GM23338 (cell line): ENCODE results near the gene FARS2. TPM values are rescaled to one million over a fixed set of nuclear protein-coding genes. Genes with fewer than 3 reads are reported as not detected.

ENCODE experiments used
- ATAC-seq: fragments of 200-7000 bp; cut with Tn5 transposase; 3 replicates; pipeline ENCODE4 v1.9.1; 2020
- DNase-seq: peaks from one replicate; pipeline ENCODE4 v3.0.0-alpha.2; 2015; ENCODE audit warnings: low spot score
- H2AFZ ChIP-seq: fragments of 200-600 bp; sonication (generic); 2 replicates; pipeline ENCODE4 v1.8.0; 2016; ENCODE audit warnings: antibody characterized with exemption, mild to moderate bottlenecking, moderate library complexity
- H3F3A ChIP-seq: fragments of 200-600 bp; sonication (generic); replicated peaks from 2 replicates; pipeline ENCODE4 v1.8.0; 2017; ENCODE audit warnings: antibody characterized with exemption, mixed run types, low read depth
- H3K27ac ChIP-seq: fragments of 200-600 bp; sonication (generic); 2 replicates; pipeline ENCODE4 v1.6.1; 2016; ENCODE audit warnings: low read depth
- H3K27me3 ChIP-seq: fragments of 200-600 bp; sonication (generic); 2 replicates; pipeline ENCODE4 v1.8.0; 2016; ENCODE audit warnings: mild to moderate bottlenecking, mixed run types, moderate library complexity; ENCODE audit not compliant: insufficient read depth
- H3K36me3 ChIP-seq: fragments of 200-600 bp; sonication (generic); 2 replicates; pipeline ENCODE4 v1.8.0; 2016; ENCODE audit warnings: mild to moderate bottlenecking; ENCODE audit not compliant: insufficient read depth
- H3K4me1 ChIP-seq: fragments of 200-600 bp; sonication (generic); 2 replicates; pipeline ENCODE4 v1.8.0; 2016; ENCODE audit warnings: mild to moderate bottlenecking, moderate library complexity; ENCODE audit not compliant: insufficient read depth
- H3K4me2 ChIP-seq: fragments of 200-600 bp; sonication (generic); 2 replicates; pipeline ENCODE4 v1.7.1; 2017; ENCODE audit warnings: mixed run types
- H3K4me3 ChIP-seq: fragments of 200-600 bp; sonication (generic); 2 replicates; pipeline ENCODE4 v1.6.1; 2016; ENCODE audit warnings: mixed run types
- H3K79me2 ChIP-seq: fragments of 200-600 bp; sonication (generic); replicated peaks from 2 replicates; pipeline ENCODE4 v1.8.0; 2017; ENCODE audit warnings: mild to moderate bottlenecking; ENCODE audit not compliant: insufficient read depth
- H3K9me2 ChIP-seq: fragments of 200-600 bp; sonication (generic); 2 replicates; pipeline ENCODE4 v1.8.0; 2017; ENCODE audit not compliant: insufficient read depth
- H4K20me1 ChIP-seq: fragments of 200-600 bp; sonication (generic); replicated peaks from 2 replicates; pipeline ENCODE4 v1.8.0; 2017; ENCODE audit warnings: mild to moderate bottlenecking; ENCODE audit not compliant: insufficient read depth
- H3K27ac Mint-ChIP-seq: 2 replicates; pipeline ENCODE4 v1.8.0; 2020; ENCODE audit warnings: inconsistent platforms, mild to moderate bottlenecking, moderate library complexity, mixed read lengths
- H3K27me3 Mint-ChIP-seq: 3 replicates; pipeline ENCODE4 v1.8.0; 2022; ENCODE audit warnings: low read depth, mild to moderate bottlenecking, moderate library complexity, mixed read lengths, inconsistent platforms; ENCODE audit not compliant: insufficient read depth, poor library complexity
- H3K36me3 Mint-ChIP-seq: 3 replicates; pipeline ENCODE4 v1.8.0; 2021; ENCODE audit warnings: low read depth, mild to moderate bottlenecking, inconsistent platforms, moderate library complexity, mixed read lengths
- H3K4me1 Mint-ChIP-seq: 3 replicates; pipeline ENCODE4 v1.8.0; 2020; ENCODE audit warnings: mild to moderate bottlenecking, inconsistent platforms, mixed read lengths
- H3K4me3 Mint-ChIP-seq: 3 replicates; pipeline ENCODE4 v1.8.0; 2021; ENCODE audit warnings: moderate library complexity, mild to moderate bottlenecking, inconsistent platforms, mixed read lengths
- H3K9me3 Mint-ChIP-seq: 3 replicates; pipeline ENCODE4 v1.8.0; 2020; ENCODE audit warnings: moderate library complexity, mild to moderate bottlenecking, inconsistent platforms, mixed read lengths
- CREB1 ChIP-seq: fragments of 250-450 bp; sonication (Bioruptor Pico); IDR thresholded peaks from 2 replicates; pipeline ENCODE4 v1.5.0; 2020; ENCODE audit warnings: low read depth, mild to moderate bottlenecking, moderate library complexity
- CTCF ChIP-seq, 2 experiments: fragments of 200-600 bp in 1 of 2; sonication (generic) in 1 of 2; conservative IDR thresholded peaks; 2 replicates each; pipeline versions ENCODE4 v1.5.1 to v1.6.1; 2016 to 2017; ENCODE audit warnings: antibody characterized with exemption in 2 of 2, low read depth in 2 of 2, mild to moderate bottlenecking in 2 of 2, moderate library complexity in 1 of 2
- EZH2 ChIP-seq: fragments of 200-600 bp; sonication (generic); IDR thresholded peaks from one replicate; pipeline ENCODE4 v1.8.0; 2017; ENCODE audit warnings: antibody characterized with exemption, mild to moderate bottlenecking, low read depth; ENCODE audit not compliant: unreplicated experiment
- EZH2phosphoT487 ChIP-seq: fragments of 200-600 bp; sonication (generic); IDR thresholded peaks from one replicate; pipeline ENCODE4 v1.8.1; 2018; ENCODE audit warnings: antibody characterized with exemption; ENCODE audit not compliant: unreplicated experiment
- JUNB ChIP-seq: IDR thresholded peaks from one replicate; pipeline ENCODE4 v1.6.1; 2016; ENCODE audit warnings: antibody characterized with exemption; ENCODE audit not compliant: unreplicated experiment
- NANOG ChIP-seq: IDR thresholded peaks from 2 replicates; pipeline ENCODE4 v1.6.1; 2016; ENCODE audit warnings: antibody characterized with exemption, borderline replicate concordance
- POLR2AphosphoS5 ChIP-seq: IDR thresholded peaks from 2 replicates; pipeline ENCODE4 v1.6.1; 2016; ENCODE audit warnings: antibody characterized with exemption, low read depth
- REST ChIP-seq: IDR thresholded peaks from one replicate; pipeline ENCODE4 v1.6.1; 2018; ENCODE audit warnings: antibody characterized with exemption; ENCODE audit not compliant: unreplicated experiment
- STAT1 ChIP-seq: IDR thresholded peaks from one replicate; pipeline ENCODE4 v1.6.1; 2016; ENCODE audit warnings: antibody characterized with exemption; ENCODE audit not compliant: unreplicated experiment
- ZNF114 ChIP-seq: fragments of 250-450 bp; sonication (Bioruptor Pico); IDR thresholded peaks from 2 replicates; pipeline ENCODE4 v1.5.0; 2020; ENCODE audit warnings: mild to moderate bottlenecking, moderate library complexity
- ZNF331 ChIP-seq: fragments of 250-450 bp; sonication (Bioruptor Pico); IDR thresholded peaks from 2 replicates; pipeline ENCODE4 v1.5.0; 2020; ENCODE audit warnings: low read depth, mild to moderate bottlenecking, moderate library complexity
- ZNF462 ChIP-seq: fragments of 250-450 bp; sonication (Bioruptor Pico); IDR thresholded peaks from 2 replicates; pipeline ENCODE4 v1.5.0; 2020; ENCODE audit warnings: mild to moderate bottlenecking, moderate library complexity
- polyA plus RNA-seq: library from polyadenylated mRNA; unstranded; fragments of >200 nt; fragmentation: Nextera tagmentation; extraction: Ambion mirVana; gene quantifications from 2 replicates; pipeline ENCODE4 v1.2.1, GENCODE V29; 2016
- total RNA-seq: library from RNA; depleted of rRNA; stranded (reverse); fragments of >200 nt; shearing (Covaris generic); gene quantifications from 2 replicates; pipeline ENCODE4 v1.2.3, GENCODE V29; 2014
- TF ChIP-seq, protein P1 (sequence below): IDR thresholded peaks from 2 replicates; pipeline ENCODE4 v1.6.1; 2016; ENCODE audit warnings: antibody characterized with exemption

The FARS2 gene
- total and polyA plus RNA-seq, 2 experiments from 2014 or later = 7.6 to 19.0 TPM

GRCh38 chr6:5351552-5352210 lies 90.4 kb downstream of the FARS2 start:
- Histone ChIP-seq H3F3A (no peaks in the 10 kb centered on the region), H3K36me3 (no peaks in the 10 kb centered on the region), H3K9me2 (no peaks in the 10 kb centered on the region), H3K27me3 (no peaks in the 10 kb centered on the region), H3K4me3 (no peak overlapping the region), H3K4me1 (peaks cover 9% of the 10 kb centered on the region), H2AFZ (no peak overlapping the region), H4K20me1 (0 out of 2 replicates have a peak, but pooled peaks cover 3% of the 10 kb centered on the region), H3K79me2 (no peaks in the 10 kb centered on the region), H3K27ac (no peak overlapping the region), H3K4me2 (no peak overlapping the region)
- TF ChIP-seq POLR2AphosphoS5 = no peak
- TF ChIP-seq REST = no peak
- no peak for TF ChIP-seq EZH2
- no peak for TF ChIP-seq ZNF462 (CRISPR knock-in tag)
- no peak for TF ChIP-seq EZH2phosphoT487
- TF ChIP-seq STAT1 = no peak
- no peak for TF ChIP-seq ZNF331 (CRISPR knock-in tag)
- no peak for TF ChIP-seq CREB1 (CRISPR knock-in tag)
- no peak for TF ChIP-seq JUNB
- TF ChIP-seq NANOG = no peak
- TF ChIP-seq, protein P1, sequence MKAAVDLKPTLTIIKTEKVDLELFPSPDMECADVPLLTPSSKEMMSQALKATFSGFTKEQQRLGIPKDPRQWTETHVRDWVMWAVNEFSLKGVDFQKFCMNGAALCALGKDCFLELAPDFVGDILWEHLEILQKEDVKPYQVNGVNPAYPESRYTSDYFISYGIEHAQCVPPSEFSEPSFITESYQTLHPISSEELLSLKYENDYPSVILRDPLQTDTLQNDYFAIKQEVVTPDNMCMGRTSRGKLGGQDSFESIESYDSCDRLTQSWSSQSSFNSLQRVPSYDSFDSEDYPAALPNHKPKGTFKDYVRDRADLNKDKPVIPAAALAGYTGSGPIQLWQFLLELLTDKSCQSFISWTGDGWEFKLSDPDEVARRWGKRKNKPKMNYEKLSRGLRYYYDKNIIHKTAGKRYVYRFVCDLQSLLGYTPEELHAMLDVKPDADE = no peak
- TF ChIP-seq CTCF (conservative IDR thresholded peaks at IDR 0.05; ENCODE audit: low read depth in 2 of 2) = no peak
- TF ChIP-seq ZNF114 (CRISPR knock-in tag) = no peak
- Mint-ChIP-seq H3K9me3 (no peaks in the 10 kb centered on the region; the same call in 2 of the 3 replicates), H3K4me3 (no peak overlapping the region), H3K36me3 (no peaks in the 10 kb centered on the region; the same call in 2 of the 3 replicates), H3K4me1 (peaks cover 11% of the 10 kb centered on the region), H3K27ac (no peak overlapping the region), H3K27me3 (peaks cover 6% of the 10 kb centered on the region)
- DNase-seq = no peak
- ATAC-seq = no peak
